NCI-H345 treated with DMSO at 0.1 percent for 48 hours (cell line): ENCODE data around the gene BANF2.
"Not testable (repeated sequence)": the region's sequence is repeated elsewhere in the genome, so short reads cannot be mapped to it uniquely, and the experiment has no call there.

Experiments
- DNase-seq: peaks from one replicate; lab custom pipeline; 2025; ENCODE audit not compliant: unreplicated experiment; lab: John Stamatoyannopoulos, UW

Gene BANF2

GRCh38 chr20:17682103-17682888 lies 17.5 kb upstream of the BANF2 start, which contains the start of gene RRBP1:
TSS of gene RRBP1 (minus strand) at chr20:17682242. CDS start at chr20:17660507, 21,735 bp downstream.
- DNase-seq, result peak; percentile 97

- no peak for DNase-seq
Measured at GRCh38 chr20:17682889-17683198, 16.9 kb upstream of the BANF2 start.

- no peak for DNase-seq
Measured at GRCh38 chr20:17683218-17684076, 16.3 kb upstream of the BANF2 start.

GRCh38 chr20:17684077-17684888 lies 15.5 kb upstream of the BANF2 start:
- no peak for DNase-seq

GRCh38 chr20:17685168-17685567 lies 14.6 kb upstream of the BANF2 start:
- no peak for DNase-seq

- no peak for DNase-seq
Measured at GRCh38 chr20:17687800-17688199, 12.0 kb upstream of the BANF2 start.

- DNase-seq, result no peak
Measured at GRCh38 chr20:17688965-17689364, 10.8 kb upstream of the BANF2 start.

GRCh38 chr20:17690144-17690543 lies 9.6 kb upstream of the BANF2 start:
- no peak for DNase-seq

- no peak for DNase-seq
Measured at GRCh38 chr20:17691758-17692157, 8.0 kb upstream of the BANF2 start.

- DNase-seq, result no peak
Measured at GRCh38 chr20:17693444-17694001, 6.2 kb upstream of the BANF2 start.

GRCh38 chr20:17694767-17695166 lies 5.0 kb upstream of the BANF2 start:
- no peak for DNase-seq

GRCh38 chr20:17696287-17696686 lies 3.5 kb upstream of the BANF2 start:
- no peak for DNase-seq

GRCh38 chr20:17697171-17697570 lies 2.6 kb upstream of the BANF2 start:
- DNase-seq, result no peak

GRCh38 chr20:17698384-17698783 lies 1.4 kb upstream of the BANF2 start:
- no peak for DNase-seq

GRCh38 chr20:17700637-17701036 lies 871 bp downstream of the BANF2 start:
- DNase-seq, result no peak

GRCh38 chr20:17701826-17702225 lies 2.1 kb downstream of the BANF2 start:
- DNase-seq, result no peak

GRCh38 chr20:17704589-17705317 lies 5.0 kb downstream of the BANF2 start:
- DNase-seq, result no peak

GRCh38 chr20:17705916-17706315 lies 6.2 kb downstream of the BANF2 start:
- DNase-seq, result no peak

- DNase-seq, result no peak
Measured at GRCh38 chr20:17706632-17707031, 6.9 kb downstream of the BANF2 start.

GRCh38 chr20:17707951-17708350 lies 8.2 kb downstream of the BANF2 start:
- DNase-seq, result not testable (repeated sequence)
